NCI-H2081 (cell line): ENCODE measurements around the gene FAM209B.
"Not testable (repeated sequence)": the region's sequence is repeated elsewhere in the genome, so short reads cannot be mapped to it uniquely, and the experiment has no call there.

Experiments used
- DNase-seq, 2 experiments: peaks; one replicate each; lab custom pipeline; 2025; lab: John Stamatoyannopoulos, UW

Gene FAM209B

GRCh38 chr20:56540415-56540814 is 7.4 kb downstream of the FAM209B start:
- DNase-seq: no peak

- no peak for DNase-seq
Observed at GRCh38 chr20:56542489-56543030, 9.5 kb downstream of the FAM209B start.

GRCh38 chr20:56551571-56551970 is 18.5 kb downstream of the FAM209B start:
- no peak for DNase-seq

GRCh38 chr20:56552911-56553629 is 20.0 kb downstream of the FAM209B start:
- DNase-seq: no peak

- peak; percentile 29 to 58 for DNase-seq
Observed at GRCh38 chr20:56554869-56555268, 21.8 kb downstream of the FAM209B start.

- no peak for DNase-seq
Observed at GRCh38 chr20:56558968-56559367, 25.9 kb downstream of the FAM209B start.

- DNase-seq: not testable (repeated sequence)
Observed at GRCh38 chr20:56564526-56564925, 31.5 kb downstream of the FAM209B start.

GRCh38 chr20:56565511-56565910 is 32.5 kb downstream of the FAM209B start:
- no peak for DNase-seq

GRCh38 chr20:56566621-56567020 is 33.6 kb downstream of the FAM209B start:
- DNase-seq: no peak

GRCh38 chr20:56570832-56571231 is 37.8 kb downstream of the FAM209B start:
- no peak for DNase-seq

GRCh38 chr20:56572172-56572571 is 39.1 kb downstream of the FAM209B start:
- DNase-seq: no peak

- DNase-seq: no peak
Observed at GRCh38 chr20:56573986-56574385, 40.9 kb downstream of the FAM209B start.

GRCh38 chr20:56574531-56575142 is 41.6 kb downstream of the FAM209B start:
- DNase-seq: no peak

- DNase-seq: no peak
Observed at GRCh38 chr20:56575157-56575556, 42.1 kb downstream of the FAM209B start.

GRCh38 chr20:56575961-56576360 is 42.9 kb downstream of the FAM209B start:
- no peak for DNase-seq

GRCh38 chr20:56579301-56579710 is 46.3 kb downstream of the FAM209B start:
- no peak for DNase-seq

- DNase-seq: no peak
Observed at GRCh38 chr20:56580226-56580625, 47.2 kb downstream of the FAM209B start.

GRCh38 chr20:56581701-56582100 is 48.7 kb downstream of the FAM209B start:
- DNase-seq: no peak

- no peak for DNase-seq
Observed at GRCh38 chr20:56582542-56582941, 49.5 kb downstream of the FAM209B start.

GRCh38 chr20:56584916-56585315 is 51.9 kb downstream of the FAM209B start:
- DNase-seq: no peak
